Astrocyte of the cerebellum (primary cell): ENCODE results near the gene CSF1R.

ENCODE experiments used
- DNase-seq: peaks from one replicate; pipeline ENCODE4 v3.0.0-alpha.2; 2011; ENCODE audit warnings: low read depth
- H3K4me3 ChIP-seq: 2 replicates; pipeline ENCODE4 v1.5.1; 2011; ENCODE audit warnings: mild to moderate bottlenecking, low read depth, low read length, moderate library complexity
- in situ Hi-C: cut with HindIII; loops from 2 replicates; pipeline ENCODE4 v1.10.0; 2017; ENCODE audit warnings: low sequenced_read_pairs
- TF ChIP-seq, protein P1 (sequence below): IDR thresholded peaks from 2 replicates; pipeline ENCODE4 v1.5.1; 2012; ENCODE audit warnings: low read length, low read depth, moderate library complexity, mild to moderate bottlenecking; ENCODE audit errors: missing control alignments

Gene CSF1R

GRCh38 chr5:150070821-150071220, 15.5 kb downstream of the CSF1R start:
- TF ChIP-seq, protein P1, sequence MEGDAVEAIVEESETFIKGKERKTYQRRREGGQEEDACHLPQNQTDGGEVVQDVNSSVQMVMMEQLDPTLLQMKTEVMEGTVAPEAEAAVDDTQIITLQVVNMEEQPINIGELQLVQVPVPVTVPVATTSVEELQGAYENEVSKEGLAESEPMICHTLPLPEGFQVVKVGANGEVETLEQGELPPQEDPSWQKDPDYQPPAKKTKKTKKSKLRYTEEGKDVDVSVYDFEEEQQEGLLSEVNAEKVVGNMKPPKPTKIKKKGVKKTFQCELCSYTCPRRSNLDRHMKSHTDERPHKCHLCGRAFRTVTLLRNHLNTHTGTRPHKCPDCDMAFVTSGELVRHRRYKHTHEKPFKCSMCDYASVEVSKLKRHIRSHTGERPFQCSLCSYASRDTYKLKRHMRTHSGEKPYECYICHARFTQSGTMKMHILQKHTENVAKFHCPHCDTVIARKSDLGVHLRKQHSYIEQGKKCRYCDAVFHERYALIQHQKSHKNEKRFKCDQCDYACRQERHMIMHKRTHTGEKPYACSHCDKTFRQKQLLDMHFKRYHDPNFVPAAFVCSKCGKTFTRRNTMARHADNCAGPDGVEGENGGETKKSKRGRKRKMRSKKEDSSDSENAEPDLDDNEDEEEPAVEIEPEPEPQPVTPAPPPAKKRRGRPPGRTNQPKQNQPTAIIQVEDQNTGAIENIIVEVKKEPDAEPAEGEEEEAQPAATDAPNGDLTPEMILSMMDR: no peak
- H3K4me3 ChIP-seq: no peak overlapping the region
- in situ Hi-C loops: loop anchor here (5.0 kb wide), 1 partner anchor 36 kb away; no protein-coding TSS in a partner anchor
- no peak for DNase-seq

- no peak overlapping the region for H3K4me3 ChIP-seq
- DNase-seq: no peak
- in situ Hi-C loops: loop anchor here (5.0 kb wide), 1 partner anchor 37 kb away; no protein-coding TSS in a partner anchor
- TF ChIP-seq, protein P1: no peak
Measured at GRCh38 chr5:150069672-150070627, 16.4 kb downstream of the CSF1R start.

GRCh38 chr5:150068961-150069645, 17.3 kb downstream of the CSF1R start:
- DNase-seq: no peak
- TF ChIP-seq, protein P1: no peak
- in situ Hi-C loops: no loop called here
- H3K4me3 ChIP-seq: no peak overlapping the region

- TF ChIP-seq, protein P1: no peak
- in situ Hi-C loops: no loop called here
- H3K4me3 ChIP-seq: no peak overlapping the region
- DNase-seq: no peak
Measured at GRCh38 chr5:150068472-150068871, 17.9 kb downstream of the CSF1R start.

- TF ChIP-seq, protein P1: no peak
- in situ Hi-C loops: no loop called here
- no peak overlapping the region for H3K4me3 ChIP-seq
- DNase-seq: no peak
Measured at GRCh38 chr5:150068071-150068470, 18.3 kb downstream of the CSF1R start.

GRCh38 chr5:150067405-150067960, 18.9 kb downstream of the CSF1R start:
- H3K4me3 ChIP-seq: no peak overlapping the region
- in situ Hi-C loops: no loop called here
- DNase-seq: no peak
- TF ChIP-seq, protein P1: no peak
